T-helper 2 cell treated with Interferon-gamma antibody and Interleukin-4, amounts not matched to agents 5 μg/mL and 100 μg/mL, for 36 hours (primary cell): ENCODE data around the gene TMEM106C.

Experiments used
- DNase-seq: peaks from one replicate; pipeline ENCODE4 v3.0.0; 2021; ENCODE audit warnings: low spot score
- H3K27ac Mint-ChIP-seq: one replicate; pipeline ENCODE4 v1.8.0; 2021; ENCODE audit warnings: mild to moderate bottlenecking, mixed read lengths
- H3K27me3 Mint-ChIP-seq: one replicate; pipeline ENCODE4 v1.8.0; 2021; ENCODE audit warnings: low read depth, mixed read lengths
- H3K36me3 Mint-ChIP-seq: one replicate; pipeline ENCODE4 v1.8.0; 2021; ENCODE audit warnings: low read depth, mixed read lengths
- H3K4me1 Mint-ChIP-seq: one replicate; pipeline ENCODE4 v1.8.0; 2021; ENCODE audit warnings: low read depth, mixed read lengths
- H3K4me3 Mint-ChIP-seq: one replicate; pipeline ENCODE4 v1.8.0; 2022; ENCODE audit warnings: mild to moderate bottlenecking, moderate library complexity, mixed read lengths
- H3K9me3 Mint-ChIP-seq: one replicate; pipeline ENCODE4 v1.8.0; 2021; ENCODE audit warnings: mixed read lengths

TMEM106C gene

DNA sequence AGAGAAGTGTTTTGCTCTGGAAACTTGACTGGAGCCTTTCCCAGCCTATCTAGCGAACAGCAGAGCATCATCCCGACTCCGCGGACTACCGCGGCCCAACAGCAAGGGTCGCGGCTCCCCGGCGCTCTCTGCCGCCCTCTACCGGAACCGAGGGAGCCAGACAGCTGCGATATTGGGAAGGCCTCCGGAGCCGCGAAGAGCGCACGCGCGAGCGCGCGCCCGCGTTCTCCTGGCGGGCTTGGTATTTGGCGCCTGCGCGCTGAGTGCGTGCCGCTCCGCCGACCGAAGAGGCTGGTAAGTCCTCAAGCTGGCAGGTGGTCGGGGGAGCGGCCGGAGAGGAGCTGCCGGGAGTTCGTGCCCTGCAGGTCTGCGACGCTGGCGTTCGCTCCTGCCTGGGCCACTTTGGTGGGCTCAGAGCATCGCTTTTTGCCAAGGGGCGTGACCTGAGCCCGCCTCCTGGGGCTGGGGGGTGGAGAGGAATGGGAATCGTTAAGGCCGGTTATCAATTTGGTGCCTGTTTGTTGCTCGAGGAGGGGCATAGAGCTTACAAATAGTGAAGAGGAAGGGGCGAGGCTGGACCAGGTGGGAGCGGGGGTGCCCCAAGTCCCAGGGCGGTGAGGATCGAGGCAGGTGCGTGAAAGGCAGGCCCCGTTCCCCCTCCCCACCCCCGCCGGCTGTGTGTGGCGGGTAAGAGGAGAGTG, at the start of gene TMEM106C:
Gene TMEM106C, plus strand, starts transcription at position 257 of the 701 bp plus-strand sequence. CDS start 641 bp downstream, outside the sequence.
- peak within 1 kb of the TSS; percentile 82 for H3K27ac Mint-ChIP-seq
- peaks cover 32% of the 10 kb centered on the region for H3K4me1 Mint-ChIP-seq
- peaks cover 31% of the 10 kb centered on the region for H3K27me3 Mint-ChIP-seq
- H3K9me3 Mint-ChIP-seq = peaks cover under 1% of the 10 kb centered on the region
- H3K4me3 Mint-ChIP-seq = peak within 1 kb of the TSS; percentile 99
- peak; percentile 92 for DNase-seq
- H3K36me3 Mint-ChIP-seq = peaks cover 39% of the 10 kb centered on the region

- Mint-ChIP-seq H3K27me3 (peaks cover 45% of the 10 kb centered on the region), H3K36me3 (no peaks in the 10 kb centered on the region), H3K4me3 (no peak overlapping the region), H3K9me3 (no peaks in the 10 kb centered on the region), H3K27ac (no peak overlapping the region), H3K4me1 (no peaks in the 10 kb centered on the region)
- DNase-seq = no peak
Observed at GRCh38 chr12:47920913-47921312, 42.5 kb upstream of the TMEM106C start.

GRCh38 chr12:47921907-47922306, 41.5 kb upstream of the TMEM106C start:
- H3K4me1 Mint-ChIP-seq = no peaks in the 10 kb centered on the region
- no peak for DNase-seq
- peaks cover 41% of the 10 kb centered on the region for H3K27me3 Mint-ChIP-seq
- H3K27ac Mint-ChIP-seq = no peak overlapping the region
- no peaks in the 10 kb centered on the region for H3K36me3 Mint-ChIP-seq
- no peaks in the 10 kb centered on the region for H3K9me3 Mint-ChIP-seq
- H3K4me3 Mint-ChIP-seq = no peak overlapping the region

DNA sequence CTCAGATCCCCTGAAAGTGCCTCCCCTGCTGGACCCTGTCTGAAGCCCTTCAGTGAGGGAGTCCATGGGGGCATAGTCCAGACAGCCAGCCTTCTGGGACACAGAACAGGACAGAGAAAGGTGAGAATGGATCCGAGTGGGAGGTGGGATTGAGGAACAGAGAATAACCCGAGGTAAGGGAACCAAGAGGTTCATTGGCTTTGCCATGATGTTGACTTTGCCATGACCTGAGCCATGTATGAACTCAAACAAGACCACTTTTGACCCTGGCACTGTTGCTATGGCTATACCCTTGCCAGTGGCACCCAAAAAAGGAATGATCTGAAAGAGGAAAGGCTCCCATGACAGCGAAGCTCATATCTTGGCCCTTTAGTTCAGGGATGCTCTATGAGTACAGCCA, 36.0 kb upstream of the TMEM106C start:
- no peaks in the 10 kb centered on the region for H3K4me1 Mint-ChIP-seq
- no peaks in the 10 kb centered on the region for H3K36me3 Mint-ChIP-seq
- peaks cover 32% of the 10 kb centered on the region for H3K27me3 Mint-ChIP-seq
- no peak for DNase-seq
- no peaks in the 10 kb centered on the region for H3K9me3 Mint-ChIP-seq
- H3K27ac Mint-ChIP-seq = no peak overlapping the region
- no peak overlapping the region for H3K4me3 Mint-ChIP-seq

DNA sequence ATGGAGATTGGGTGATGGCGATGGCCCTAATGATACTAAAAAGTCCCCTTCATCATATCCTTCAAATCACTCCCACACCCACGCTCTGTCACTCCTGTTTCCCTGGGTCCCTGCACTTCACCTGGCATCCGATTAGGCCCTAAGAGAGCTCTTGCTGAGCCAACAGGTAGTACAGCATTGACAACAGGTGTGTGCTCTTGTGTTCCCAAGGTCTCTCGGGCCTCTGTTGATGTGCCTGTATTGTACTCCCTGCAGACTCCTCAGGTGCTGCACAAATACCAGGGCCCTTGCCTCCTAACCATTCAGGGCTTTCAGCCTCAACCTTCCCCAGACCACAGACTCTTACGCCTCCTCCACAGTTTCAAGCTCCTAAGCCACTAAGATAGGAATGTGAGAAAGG, 32.8 kb upstream of the TMEM106C start:
- H3K9me3 Mint-ChIP-seq = no peaks in the 10 kb centered on the region
- H3K4me3 Mint-ChIP-seq = no peak overlapping the region
- no peaks in the 10 kb centered on the region for H3K36me3 Mint-ChIP-seq
- no peak overlapping the region for H3K27ac Mint-ChIP-seq
- peaks cover 16% of the 10 kb centered on the region for H3K27me3 Mint-ChIP-seq
- no peak for DNase-seq
- H3K4me1 Mint-ChIP-seq = no peaks in the 10 kb centered on the region

DNA sequence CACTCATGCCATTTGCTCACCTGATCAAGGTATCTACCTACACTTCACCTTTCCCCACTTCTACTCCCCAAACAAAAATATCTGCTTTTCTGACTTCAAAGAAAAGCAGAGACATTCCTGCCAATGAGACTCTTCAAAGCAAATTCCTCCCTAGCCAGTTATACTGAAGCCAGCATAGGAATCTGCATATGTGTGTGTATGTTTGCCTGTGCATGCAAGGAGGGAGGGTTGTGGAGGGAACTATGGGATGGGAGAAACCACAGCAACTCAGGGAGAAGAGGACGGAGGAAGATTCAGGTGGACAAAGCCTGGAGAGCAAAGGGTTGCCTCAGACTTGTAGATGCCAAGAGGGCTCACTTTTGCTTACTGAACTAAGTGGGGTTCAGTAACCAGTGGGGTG, 32.2 kb upstream of the TMEM106C start:
- no peaks in the 10 kb centered on the region for H3K9me3 Mint-ChIP-seq

GRCh38 chr12:47935184-47935583, 28.2 kb upstream of the TMEM106C start:
- Mint-ChIP-seq H3K27ac (no peak overlapping the region), H3K4me3 (no peak overlapping the region), H3K36me3 (no peaks in the 10 kb centered on the region), H3K4me1 (no peaks in the 10 kb centered on the region), H3K9me3 (no peaks in the 10 kb centered on the region), H3K27me3 (peaks cover 19% of the 10 kb centered on the region)
- no peak for DNase-seq

More for the DNA sequence above, 32.2 kb upstream of the TMEM106C start:
- no peak overlapping the region for H3K27ac Mint-ChIP-seq
- peaks cover 18% of the 10 kb centered on the region for H3K27me3 Mint-ChIP-seq
- DNase-seq = no peak
- H3K4me1 Mint-ChIP-seq = no peaks in the 10 kb centered on the region
- no peak overlapping the region for H3K4me3 Mint-ChIP-seq
- no peaks in the 10 kb centered on the region for H3K36me3 Mint-ChIP-seq

DNA sequence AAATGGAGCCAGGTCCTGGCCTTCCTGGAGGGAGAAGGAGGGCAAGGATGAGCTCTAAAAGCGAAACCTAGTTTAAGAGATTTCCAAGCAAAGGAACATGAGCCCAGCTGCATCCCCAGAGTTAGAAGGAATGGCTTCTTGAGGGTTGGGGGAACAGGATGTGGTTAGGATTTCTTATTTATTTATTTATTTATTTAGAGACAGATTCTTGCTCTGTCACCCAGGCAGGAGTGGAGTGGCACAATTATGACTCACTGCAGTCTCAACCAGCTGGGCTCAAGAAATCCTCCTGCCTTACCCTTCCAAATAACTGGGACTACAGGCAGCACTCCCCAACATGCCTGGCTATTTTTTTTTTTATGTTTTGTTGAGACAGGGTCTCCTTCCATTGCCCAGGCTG, 25.3 kb upstream of the TMEM106C start:
- Mint-ChIP-seq H3K27ac (no peak overlapping the region), H3K36me3 (no peaks in the 10 kb centered on the region), H3K27me3 (peaks cover 23% of the 10 kb centered on the region), H3K9me3 (no peaks in the 10 kb centered on the region), H3K4me3 (no peak overlapping the region), H3K4me1 (peaks cover 3% of the 10 kb centered on the region)
- DNase-seq = no peak

DNA sequence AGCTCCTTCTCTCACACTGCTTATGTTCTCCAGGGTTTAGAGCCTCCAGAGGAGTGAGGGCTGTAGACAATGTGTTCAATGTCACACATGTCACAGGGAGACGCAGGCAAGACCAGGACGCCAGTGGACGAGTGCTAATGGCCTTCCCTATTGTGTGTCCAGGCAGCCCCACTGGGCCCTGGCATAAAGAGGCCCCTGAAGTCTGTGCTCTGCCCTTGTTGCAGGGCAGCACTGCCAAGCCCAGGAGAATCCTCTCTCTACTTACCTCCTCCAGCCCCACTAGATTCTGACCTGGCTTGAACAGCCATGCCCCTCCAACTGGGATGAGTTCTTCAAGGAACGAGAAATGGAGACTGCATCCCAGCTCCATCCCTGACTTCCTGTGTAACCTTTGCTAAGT, 24.8 kb upstream of the TMEM106C start:
- Mint-ChIP-seq H3K36me3 (no peaks in the 10 kb centered on the region), H3K4me3 (no peak overlapping the region), H3K27ac (no peak overlapping the region), H3K27me3 (peaks cover 23% of the 10 kb centered on the region), H3K9me3 (no peaks in the 10 kb centered on the region), H3K4me1 (peaks cover 3% of the 10 kb centered on the region)
- no peak for DNase-seq

- no peak for DNase-seq
- H3K36me3 Mint-ChIP-seq = no peaks in the 10 kb centered on the region
- H3K27ac Mint-ChIP-seq = no peak overlapping the region
- no peak overlapping the region for H3K4me3 Mint-ChIP-seq
- peaks cover 24% of the 10 kb centered on the region for H3K27me3 Mint-ChIP-seq
- H3K9me3 Mint-ChIP-seq = no peaks in the 10 kb centered on the region
- peaks cover 3% of the 10 kb centered on the region for H3K4me1 Mint-ChIP-seq
Observed at GRCh38 chr12:47939009-47939601, 24.3 kb upstream of the TMEM106C start.

GRCh38 chr12:47940773-47941474, 22.5 kb upstream of the TMEM106C start:
- H3K27me3 Mint-ChIP-seq = peaks cover 22% of the 10 kb centered on the region
- no peak overlapping the region for H3K27ac Mint-ChIP-seq
- DNase-seq = no peak
- no peaks in the 10 kb centered on the region for H3K36me3 Mint-ChIP-seq
- H3K9me3 Mint-ChIP-seq = no peaks in the 10 kb centered on the region
- H3K4me3 Mint-ChIP-seq = no peak overlapping the region
- H3K4me1 Mint-ChIP-seq = peaks cover 3% of the 10 kb centered on the region

DNA sequence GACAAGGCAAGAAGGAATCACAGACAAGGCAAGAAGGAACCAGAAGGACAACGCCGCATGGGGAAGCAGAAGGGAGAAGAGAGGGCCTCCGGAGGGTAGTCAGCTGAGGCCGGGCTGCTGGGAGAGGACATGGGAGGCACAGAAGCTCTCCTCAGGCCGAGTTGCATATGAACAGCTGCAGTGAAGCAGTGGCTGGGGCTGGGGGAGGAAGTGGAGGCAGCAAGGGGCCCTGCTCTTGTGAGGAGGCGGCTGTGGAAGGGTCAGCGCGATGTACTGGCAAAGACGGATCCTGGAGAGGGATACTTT, 22.0 kb upstream of the TMEM106C start:
- H3K27me3 Mint-ChIP-seq = peaks cover 19% of the 10 kb centered on the region
- H3K4me1 Mint-ChIP-seq = peaks cover 3% of the 10 kb centered on the region
- H3K9me3 Mint-ChIP-seq = no peaks in the 10 kb centered on the region
- no peak overlapping the region for H3K27ac Mint-ChIP-seq
- DNase-seq = no peak
- no peak overlapping the region for H3K4me3 Mint-ChIP-seq
- no peaks in the 10 kb centered on the region for H3K36me3 Mint-ChIP-seq

DNA sequence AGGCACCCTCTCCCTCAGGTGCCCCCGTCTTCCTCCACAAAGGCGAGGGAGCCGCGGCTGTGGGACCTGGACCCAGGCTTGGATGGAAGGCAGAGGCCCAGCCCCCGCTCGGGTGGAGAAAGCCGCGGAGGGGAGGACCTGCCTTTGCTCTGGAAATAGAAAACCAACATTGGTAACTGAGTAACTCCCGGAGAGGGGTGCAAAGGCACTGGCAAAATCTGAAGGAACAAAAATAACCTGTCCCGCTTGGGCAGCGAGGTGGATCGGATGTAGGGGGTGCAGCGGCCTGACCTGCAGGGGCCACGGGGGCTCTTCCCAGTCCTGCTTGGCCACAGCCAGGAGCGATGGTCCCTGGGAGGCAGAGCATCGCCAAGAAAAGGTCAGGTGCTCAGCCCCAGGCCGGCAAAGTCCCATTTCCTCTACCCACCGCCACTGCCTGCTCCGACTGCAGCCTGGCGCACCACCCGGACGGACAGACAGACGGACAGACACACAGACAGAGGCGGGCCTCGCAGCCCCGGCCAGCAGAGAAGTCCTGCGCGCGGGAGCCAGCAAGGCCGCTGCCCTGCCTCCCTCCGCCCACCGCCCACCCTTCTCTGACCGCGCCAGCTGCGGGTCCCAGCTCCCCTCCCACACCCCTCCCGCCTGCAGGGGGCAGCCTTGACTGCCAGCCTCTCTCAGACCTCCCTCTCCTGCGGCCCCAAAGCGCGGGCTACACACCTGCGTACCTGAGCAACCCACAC, 21.4 kb upstream of the TMEM106C start:
- DNase-seq = no peak
- H3K27me3 Mint-ChIP-seq = peaks cover 17% of the 10 kb centered on the region
- no peak overlapping the region for H3K4me3 Mint-ChIP-seq
- peaks cover 8% of the 10 kb centered on the region for H3K4me1 Mint-ChIP-seq
- H3K27ac Mint-ChIP-seq = no peak overlapping the region
- no peaks in the 10 kb centered on the region for H3K36me3 Mint-ChIP-seq
- no peaks in the 10 kb centered on the region for H3K9me3 Mint-ChIP-seq
